GM18508 (cell line): ENCODE results near the gene ZWILCH.

Source experiments
- ATAC-seq: cut with Tn5 transposase; IDR thresholded peaks from one replicate; pipeline ENCODE4 v1.9.1; 2021; ENCODE audit warnings: moderate number of reproducible peaks; ENCODE audit not compliant: insufficient read depth, unreplicated experiment

Gene ZWILCH

GRCh38 chr15:66598095-66598815, 93.1 kb downstream of the ZWILCH start:
- no peak for ATAC-seq
